GM21515 (cell line): ENCODE results near the gene MCM8.
A peak's percentile ranks its signal among the peaks of the same experiment; 100 is the strongest.

Experiments used
- ATAC-seq: cut with Tn5 transposase; IDR thresholded peaks from one replicate; pipeline ENCODE4 v1.9.1; 2021; ENCODE audit not compliant: unreplicated experiment

The MCM8 gene

DNA sequence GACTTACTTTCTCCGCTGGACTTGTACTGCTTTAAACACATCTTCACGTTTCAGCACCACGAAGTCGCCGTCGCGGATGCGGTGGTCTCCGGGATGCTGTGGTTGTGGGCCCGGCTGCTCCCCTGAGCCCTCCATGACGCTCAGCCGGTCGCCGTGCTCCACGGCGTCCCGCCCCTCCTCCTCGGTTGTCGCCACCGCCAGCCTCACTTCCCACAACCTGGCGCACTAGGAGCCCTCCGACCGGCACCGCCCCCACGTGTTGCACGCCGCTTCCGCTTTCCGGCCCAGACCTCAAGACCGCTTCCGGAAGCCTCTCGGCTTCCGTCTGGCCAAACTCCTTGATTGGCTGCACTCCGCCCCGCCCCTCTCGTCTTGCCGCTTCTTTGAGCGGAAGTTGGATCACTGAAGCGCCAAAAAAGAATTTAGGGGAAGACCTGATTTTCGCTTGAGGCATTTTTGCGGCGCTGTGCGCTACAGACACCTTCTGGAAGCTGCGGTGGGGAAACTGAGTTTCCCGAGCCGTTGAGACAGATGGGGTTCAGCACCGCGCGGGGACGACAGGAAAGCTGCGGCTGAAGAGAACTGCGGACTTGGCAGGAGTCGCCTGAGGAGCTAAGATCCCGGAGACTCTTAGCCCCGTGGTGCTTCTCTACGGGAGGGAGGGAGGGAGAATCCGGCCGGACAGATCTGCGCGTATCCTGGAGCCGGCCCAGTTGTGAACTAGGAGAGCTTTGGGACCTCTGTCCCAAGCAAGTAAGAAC, at the start of gene MCM8, which contains the start of gene TRMT6:
MCM8 (plus strand) TSS at position 382 of the 761 bp plus-strand sequence. CDS start 1,364 bp downstream, outside the sequence.
TRMT6 (minus strand) TSS at position 263 of the 761 bp plus-strand sequence; CDS start at position 135, 128 bp downstream.
- ATAC-seq, result peak; percentile 98

DNA sequence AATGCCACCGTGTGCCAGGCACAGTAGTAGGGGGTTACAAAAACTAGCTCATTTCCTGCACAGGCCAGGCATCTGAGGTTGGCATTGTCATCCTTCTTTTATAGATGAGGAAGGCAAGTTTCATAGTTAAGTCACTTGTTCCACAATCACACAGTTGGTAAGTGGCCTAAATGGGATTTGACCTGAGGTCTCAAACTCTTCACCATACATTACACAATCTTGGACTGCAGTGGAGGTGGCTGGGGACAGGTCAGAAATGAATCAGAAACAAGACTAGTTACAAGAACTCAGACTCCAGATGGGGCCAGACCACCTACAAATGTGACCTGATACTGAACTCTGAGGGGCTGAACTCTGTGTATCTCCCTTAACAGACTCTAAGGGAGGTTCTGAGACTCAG, 49.5 kb upstream of the MCM8 start:
- no peak for ATAC-seq

DNA sequence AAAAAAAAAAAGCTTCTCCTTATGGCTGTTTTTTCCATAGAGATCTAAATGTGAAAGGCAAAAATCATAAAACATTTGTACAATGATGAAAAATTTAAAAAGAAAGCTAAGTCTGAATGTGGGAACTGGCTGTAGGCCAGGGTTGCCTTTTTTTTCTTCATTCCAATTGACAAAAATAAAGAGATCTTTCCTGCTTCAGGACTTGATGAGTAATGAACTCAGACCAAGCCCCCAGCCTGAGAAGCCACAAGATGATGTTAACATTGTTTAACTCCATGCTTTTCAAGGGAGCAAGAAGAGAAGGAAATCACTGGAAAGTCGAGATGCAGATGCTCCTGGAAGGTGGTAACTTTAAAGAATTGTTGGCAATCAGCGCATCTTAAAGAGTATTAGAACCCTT, 41.5 kb upstream of the MCM8 start:
- ATAC-seq, result no peak

DNA sequence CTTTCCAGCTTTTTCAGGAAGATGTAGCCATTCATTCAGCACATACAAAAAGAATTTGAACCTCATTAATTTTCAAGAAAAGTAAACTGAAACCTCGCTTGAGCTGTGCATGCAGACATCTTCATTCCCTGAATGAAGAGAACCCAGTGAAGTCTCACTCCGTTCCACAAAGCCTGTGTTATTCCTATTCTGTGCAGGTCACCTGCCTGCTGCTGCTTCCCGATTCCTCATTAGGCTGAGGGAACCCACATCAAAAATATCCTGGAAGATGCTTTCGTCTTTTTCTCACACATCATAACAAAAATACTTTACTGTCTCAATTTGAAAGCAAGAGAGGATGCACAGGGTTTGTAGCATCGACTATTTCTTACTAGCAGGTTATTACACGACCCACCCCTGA, 40.3 kb upstream of the MCM8 start:
- no peak for ATAC-seq

DNA sequence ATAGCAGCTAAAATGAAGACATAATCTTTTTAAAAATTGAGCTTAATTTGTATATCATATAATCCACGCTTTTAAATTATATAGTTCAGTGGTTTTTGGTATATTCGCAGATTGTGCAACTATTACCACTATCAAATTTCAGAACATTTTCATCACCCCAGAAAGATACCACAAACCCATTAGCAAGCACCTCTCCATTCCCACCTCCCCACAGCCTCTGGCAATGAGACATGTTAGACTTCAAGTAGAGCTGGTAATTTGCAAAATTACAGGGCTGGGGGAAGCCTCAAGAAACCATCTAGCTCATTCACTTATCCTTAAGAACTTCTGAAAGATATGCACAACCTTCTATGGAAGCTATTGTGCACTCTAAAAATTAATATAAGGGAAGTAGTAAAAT, 37.3 kb upstream of the MCM8 start:
- no peak for ATAC-seq

DNA sequence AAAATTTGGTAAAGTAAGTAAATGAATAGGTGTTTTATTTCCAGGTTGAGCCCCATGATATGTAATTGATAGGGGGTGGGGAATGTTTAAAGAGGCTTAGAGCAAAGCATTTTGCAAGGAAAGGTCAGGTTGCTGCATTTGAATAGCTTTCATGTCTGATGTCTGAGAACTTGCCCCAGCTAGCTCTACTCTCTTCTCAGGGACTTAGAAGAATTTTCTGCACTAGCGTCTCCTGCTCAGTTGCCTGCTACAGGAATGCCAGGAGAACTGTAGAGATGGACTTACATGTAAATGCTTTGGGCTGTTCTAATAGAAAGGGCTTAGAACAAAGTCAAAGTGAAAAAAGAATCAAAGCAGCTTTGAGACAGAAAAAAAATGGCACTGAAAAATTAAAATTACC, 35.6 kb upstream of the MCM8 start:
- no peak for ATAC-seq

DNA sequence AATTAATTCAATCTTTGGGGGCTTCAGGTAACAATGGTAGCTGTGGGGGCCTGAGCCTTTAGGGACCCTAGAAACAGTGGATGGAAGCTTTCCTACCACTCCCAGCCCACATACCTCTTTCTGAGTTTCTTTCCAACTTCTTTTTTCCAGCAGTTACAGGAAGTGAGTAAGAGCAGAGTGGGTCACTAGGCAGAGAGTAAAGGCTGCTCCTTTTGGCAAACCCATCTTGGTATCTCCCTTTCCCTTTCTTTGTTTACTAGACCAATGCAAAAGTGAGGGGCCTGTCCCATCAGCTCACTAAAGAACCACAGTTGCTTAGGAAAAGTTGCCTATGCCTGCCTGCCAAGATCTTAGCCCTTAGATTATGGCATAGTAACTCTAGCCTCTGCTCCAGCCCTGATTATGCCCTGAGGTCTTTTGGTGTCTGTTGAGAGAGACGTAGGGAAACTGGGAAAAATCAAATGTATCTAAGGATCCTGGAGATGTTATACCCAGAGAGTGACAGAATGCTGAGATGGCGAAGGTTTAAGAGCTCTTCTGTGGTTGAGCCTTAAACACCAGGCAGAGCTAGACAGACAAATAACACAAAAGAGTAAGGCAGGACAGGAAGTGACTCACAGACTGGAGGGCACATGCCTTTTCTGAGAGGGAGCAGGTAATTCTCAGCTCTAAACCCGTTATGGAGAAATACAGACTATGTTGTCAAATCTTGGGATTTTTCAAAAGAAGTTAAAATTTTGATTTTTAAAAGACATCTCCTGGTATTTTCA, 31.4 kb upstream of the MCM8 start:
- ATAC-seq, result no peak

DNA sequence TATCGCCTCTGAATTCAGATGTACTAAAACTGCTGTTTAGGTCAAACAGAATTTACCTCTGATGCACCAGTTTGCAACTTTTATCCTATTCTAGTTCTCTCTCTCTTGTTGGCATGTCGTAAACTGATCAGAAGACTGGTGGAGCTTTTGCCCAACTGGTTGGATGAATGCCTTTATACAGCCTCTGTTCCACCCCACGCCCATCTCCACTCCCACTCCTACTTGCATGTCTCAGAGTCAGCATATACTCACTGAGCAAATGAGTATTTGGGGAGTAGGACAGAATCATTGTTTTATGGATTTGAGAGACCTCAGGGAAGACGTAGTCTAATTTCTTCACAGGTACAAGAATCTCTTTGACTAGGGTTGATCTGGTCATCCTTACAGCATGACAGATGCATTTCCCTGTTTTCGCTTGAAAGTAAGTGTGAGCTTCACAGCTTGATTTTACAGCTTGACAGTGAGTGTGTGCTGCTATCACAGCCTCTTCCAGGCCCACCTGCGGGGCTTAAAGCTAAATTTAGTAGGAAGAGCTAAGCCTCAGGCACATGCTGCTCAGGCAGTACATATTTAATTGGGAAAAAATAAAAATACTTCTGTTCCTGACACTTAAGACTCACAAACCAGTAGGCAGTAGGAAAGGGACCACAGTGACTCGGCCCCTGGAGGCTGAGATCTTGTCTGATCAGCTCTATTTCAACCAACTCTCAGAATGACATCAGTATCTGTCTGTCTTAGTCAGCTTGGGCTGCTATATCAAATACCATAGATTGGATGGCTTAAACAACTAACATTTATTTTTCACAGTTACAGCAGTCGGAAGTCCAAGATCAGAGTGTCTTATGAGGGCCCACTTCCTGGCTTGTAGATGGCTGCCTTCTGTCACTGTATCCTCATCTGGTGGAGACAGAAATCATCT, 30.6 kb upstream of the MCM8 start:
- no peak for ATAC-seq

DNA sequence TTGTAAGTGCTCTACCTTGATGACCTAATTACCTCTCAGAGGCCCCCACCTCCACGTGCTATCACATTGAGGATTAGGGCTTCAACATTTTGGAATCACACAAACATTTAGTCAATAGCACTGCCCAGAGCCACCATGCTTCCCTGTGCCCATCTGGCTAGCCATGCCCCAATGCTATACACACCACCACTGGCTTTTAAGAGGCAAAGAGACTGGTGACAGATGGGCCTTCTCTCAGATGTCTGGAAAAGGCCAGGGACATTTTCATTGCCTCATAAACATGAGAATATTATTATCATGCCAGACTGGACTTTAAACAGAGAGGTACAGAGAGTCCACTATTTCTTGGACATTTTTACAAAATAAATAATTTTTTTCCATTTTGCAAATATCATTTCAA, 29.9 kb upstream of the MCM8 start:
- no peak for ATAC-seq

DNA sequence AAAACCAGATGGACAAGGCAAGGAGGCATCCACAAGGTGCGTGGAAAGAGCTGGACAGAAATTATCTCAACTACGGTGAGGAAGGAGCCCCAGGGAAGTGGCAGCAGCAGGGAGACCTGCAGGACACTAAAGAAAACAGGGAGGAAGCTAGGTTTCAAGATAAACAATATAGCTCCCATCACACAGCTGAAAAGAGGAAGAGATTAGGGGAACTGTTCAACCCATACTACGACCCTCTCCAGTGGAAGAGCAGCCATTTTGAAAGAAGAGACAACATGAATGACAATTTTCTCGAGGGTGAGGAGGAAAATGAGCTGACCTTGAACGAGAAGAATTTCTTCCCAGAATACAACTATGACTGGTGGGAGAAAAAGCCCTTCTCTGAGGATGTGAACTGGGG, 27.0 kb upstream of the MCM8 start:
- no peak for ATAC-seq

DNA sequence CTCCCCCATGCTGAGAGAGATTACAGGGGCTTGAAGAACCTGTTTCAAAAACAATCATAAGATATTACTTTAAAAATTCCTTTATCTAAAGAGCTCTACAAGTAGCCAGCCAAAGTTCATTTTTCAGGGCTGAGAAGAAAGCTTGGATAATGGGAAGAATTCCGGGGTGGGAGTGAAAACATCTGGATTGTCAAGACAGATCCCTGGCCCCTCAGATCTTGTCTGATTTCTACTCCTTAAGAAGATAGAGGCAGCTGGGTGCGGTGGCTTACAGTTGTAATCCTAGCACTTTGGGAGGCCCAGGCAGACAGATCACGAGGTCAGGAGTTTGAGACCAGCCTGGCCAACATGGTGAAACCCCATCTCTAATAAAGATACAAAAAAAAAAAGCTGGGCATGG, 24.9 kb upstream of the MCM8 start:
- ATAC-seq, result no peak

DNA sequence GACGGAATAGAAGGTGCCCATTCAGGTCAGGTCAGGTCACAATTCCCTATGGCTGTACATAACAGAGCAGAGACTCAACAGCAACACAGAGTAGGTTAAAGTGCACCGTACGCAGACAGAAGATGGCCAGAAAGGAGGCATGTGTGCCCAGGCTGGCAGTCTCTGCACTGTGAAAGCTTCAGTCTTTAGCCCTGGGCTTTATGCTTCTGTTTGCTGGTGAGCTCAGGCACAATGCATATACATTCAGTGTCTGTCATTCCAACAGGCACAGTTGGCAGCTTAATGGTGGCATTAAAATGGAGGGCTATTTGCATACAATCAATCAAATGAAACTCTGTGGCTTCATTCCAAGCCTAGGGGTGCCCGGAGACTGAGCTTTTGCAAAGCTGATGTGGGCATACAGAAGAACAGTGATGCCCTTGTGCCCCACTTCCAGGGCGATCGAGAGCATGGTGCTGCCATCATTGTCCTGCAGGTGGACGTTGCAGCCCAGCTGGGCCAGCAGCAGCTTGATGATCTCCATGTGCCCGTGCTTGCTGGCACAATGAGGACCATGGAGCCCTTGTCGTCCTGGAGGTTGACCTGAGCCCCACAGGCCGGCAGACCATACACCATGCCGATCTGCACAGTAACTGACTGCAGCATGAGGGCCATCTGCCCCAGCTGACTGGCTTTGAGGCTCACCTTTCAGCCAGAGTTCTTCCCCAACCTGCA, 22.5 kb upstream of the MCM8 start:
- no peak for ATAC-seq

DNA sequence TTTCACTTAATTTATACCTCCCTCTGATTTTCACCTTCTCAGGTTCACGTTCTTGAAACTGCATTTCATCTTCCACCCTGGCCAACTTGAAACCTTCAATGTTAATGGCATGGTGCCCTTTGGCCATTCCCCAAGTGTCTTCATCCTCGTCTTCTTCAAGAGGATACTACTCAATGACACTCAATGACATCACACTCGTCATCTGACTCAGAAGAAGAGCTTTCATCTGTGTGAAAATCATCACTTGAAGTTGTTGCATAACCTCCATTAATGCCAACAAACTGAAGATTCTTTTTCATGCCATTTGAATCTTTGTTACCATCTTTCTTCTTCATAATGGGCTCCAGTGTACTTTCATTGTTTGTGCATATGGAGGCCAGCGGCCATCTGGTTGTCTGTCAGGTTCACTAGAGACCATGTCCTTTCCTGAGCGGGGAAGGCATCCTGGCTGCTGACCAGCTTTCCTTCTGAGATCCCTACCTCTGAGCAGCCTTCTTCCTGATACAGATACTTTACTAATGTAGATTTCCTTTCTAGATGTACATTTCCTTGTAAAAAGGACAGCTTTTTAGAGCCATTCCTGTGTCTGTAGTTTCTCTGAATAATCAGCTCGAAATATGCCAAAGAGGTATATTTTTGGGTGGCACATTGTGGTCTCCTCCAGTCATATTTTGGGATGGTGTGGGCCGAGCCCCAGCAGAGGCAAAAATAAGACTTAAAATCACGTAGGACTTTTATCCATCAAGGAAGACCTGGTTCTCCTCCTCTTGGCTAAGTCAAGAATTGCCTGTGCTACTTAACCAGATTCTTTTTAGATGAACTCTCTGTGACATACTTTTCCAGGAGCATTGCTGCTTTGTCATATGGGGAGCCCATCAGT, 21.4 kb upstream of the MCM8 start:
- no peak for ATAC-seq

DNA sequence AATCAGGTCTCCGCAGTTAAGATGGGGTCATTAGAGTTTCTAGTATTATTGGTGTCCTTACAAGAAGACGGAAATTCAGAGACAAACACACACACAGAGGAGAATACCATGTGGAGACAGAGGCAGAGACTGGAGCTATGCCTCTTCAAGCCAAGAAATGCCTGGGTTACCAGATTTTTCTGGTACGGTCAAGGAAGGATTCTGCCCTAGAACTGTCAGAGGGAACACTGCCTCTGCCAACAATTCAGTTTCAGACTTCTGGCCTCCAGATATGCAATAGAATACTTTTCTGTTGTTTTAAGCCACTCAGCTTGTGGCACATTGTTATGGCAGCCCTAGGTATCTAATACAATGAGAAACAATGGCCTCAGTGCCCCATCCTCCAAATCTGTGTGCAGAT, 19.0 kb upstream of the MCM8 start:
- no peak for ATAC-seq

DNA sequence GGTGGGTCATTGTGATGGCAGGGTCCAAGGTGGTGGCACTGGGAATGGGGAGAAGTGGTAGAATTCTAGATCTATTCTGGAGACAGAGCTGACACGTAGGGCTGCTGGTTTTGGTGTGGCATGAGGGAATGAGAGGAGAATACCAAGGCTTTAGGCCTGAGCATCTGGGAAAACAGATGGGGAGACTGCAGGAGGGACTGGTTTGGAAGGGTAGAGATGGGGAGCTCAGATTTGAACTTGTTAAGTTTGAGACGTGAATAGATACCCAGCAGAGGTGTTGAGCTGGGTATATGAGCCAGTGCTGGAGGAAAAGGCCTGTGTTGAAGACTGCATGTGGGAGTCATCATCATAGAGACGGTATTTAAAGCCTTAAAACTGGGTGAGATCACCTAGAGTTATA, 17.7 kb upstream of the MCM8 start:
- ATAC-seq, result no peak

DNA sequence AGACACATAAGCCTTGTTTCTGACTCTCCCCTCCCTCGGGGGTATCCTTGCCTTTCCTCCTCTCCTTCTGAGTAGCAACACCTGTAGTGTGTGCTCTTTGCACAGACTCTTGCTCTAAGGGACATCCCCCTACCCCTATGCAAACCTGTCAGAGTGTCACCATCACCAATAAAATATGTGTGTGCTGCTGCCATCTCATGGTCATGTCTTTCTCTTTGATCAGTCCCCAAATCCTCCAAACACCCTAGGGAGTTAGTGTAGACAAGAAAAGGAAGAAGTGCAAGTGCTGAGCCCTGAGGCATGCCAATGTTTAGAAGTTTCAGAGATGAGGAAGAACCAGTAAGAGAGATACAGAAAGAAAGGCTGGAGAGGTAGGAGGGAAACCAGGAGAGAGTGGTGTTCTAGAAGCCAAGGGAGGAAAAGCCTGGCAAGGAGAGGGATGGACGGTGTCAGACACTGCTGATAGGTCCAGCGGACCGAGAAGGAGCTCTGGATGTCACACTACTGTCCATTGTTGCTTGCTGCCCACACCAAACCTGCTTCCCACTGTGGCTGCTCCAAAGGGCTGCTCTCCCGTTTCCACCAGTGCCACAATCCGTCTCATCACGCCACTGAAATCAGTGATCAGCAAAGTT, 16.5 kb upstream of the MCM8 start:
- ATAC-seq, result peak; percentile 59

DNA sequence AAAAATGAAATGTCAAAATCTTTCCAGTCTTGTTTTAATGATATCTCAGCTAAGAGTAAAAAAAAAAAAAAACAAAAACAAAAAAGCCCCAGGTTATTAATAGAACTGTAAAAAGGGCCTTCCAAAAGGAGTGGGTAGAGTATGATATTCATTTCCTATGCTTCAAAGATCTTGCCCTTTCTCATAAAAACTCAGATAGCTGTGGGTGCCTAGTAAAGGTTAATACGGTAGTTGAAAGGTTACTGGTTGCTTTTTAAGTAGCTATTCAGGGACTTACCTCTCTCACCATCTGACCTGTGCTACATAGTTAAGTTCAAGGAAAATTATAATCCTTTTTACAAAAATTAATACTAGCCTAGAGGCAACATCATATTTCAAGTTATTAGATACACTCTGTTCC, 15.1 kb upstream of the MCM8 start:
- no peak for ATAC-seq

DNA sequence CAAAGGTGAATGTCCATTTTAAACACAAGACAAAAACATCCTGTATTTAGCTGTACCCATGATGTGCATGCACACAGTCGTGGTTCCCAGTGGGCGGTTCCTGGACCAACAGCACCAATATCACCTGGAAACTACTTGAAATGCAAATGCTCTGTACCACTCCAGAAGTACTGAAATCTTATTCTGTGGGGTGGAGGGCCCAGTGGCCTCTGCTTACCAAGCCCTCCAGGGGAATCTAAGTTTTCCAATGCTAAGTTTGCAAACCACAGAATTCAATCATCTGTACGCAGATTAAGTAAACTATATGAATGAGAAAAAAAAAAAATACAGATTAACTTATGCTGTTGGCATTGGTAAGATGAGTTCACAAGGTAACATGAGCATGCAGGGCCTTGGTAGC, 14.2 kb upstream of the MCM8 start:
- no peak for ATAC-seq

DNA sequence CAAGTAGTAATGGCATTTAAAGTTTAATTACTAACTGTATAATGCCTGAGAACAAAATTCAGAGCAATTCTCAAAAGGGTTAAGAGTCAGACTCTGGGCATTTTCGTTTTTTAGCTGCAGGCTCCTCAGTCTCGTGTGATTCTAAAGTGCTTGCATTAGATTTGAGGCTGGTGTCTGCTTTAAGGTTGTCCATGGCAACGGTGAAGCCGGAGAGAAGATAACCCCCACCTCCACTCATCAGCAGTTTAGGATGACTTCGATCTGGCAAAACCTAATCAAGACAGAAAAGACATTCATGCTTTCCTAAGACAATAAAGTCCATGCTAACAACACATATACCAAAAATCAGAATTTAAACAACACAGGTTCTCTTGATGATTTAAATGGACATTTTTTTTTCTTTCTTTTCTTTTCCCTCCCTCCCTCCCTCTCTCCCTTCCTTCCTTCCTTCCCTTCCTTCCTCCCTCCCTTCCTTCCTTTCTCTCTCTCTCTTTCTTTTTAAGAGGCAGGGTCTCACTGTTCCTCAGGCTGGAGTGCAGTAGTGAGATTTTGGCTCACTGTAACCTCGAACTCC, 11.9 kb upstream of the MCM8 start:
- ATAC-seq, result no peak
